GM19099 (cell line): ENCODE results near the gene SMURF1.

Experiments used
- POLR2A ChIP-seq: IDR thresholded peaks from 3 replicates; pipeline ENCODE4 v1.6.1; 2011; ENCODE audit warnings: low read depth; ENCODE audit not compliant: insufficient read length; ENCODE audit errors: extremely low read depth

Gene SMURF1

DNA sequence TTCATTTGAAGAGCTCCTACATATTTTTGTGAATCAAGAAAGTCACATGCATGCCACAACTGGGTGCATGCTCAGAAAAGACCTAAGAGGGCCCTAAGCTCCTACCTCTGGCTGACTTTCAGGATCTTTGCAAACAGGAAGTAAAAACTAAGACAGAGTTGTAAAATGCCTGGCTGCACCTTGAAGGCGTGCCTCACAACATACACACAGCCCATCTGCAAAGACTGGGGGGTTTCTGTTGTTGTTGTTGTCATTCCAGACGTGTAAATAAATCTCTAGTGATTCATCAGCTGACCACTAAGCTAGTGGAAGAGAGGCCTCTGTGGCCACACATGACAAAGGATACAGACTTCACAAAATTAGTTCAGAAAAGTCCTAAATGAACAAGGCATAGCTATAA is 31.8 kb downstream of the SMURF1 start:
- TF ChIP-seq POLR2A, result no peak

GRCh38 chr7:99111591-99111990 is 32.3 kb downstream of the SMURF1 start:
- TF ChIP-seq POLR2A, result no peak

DNA sequence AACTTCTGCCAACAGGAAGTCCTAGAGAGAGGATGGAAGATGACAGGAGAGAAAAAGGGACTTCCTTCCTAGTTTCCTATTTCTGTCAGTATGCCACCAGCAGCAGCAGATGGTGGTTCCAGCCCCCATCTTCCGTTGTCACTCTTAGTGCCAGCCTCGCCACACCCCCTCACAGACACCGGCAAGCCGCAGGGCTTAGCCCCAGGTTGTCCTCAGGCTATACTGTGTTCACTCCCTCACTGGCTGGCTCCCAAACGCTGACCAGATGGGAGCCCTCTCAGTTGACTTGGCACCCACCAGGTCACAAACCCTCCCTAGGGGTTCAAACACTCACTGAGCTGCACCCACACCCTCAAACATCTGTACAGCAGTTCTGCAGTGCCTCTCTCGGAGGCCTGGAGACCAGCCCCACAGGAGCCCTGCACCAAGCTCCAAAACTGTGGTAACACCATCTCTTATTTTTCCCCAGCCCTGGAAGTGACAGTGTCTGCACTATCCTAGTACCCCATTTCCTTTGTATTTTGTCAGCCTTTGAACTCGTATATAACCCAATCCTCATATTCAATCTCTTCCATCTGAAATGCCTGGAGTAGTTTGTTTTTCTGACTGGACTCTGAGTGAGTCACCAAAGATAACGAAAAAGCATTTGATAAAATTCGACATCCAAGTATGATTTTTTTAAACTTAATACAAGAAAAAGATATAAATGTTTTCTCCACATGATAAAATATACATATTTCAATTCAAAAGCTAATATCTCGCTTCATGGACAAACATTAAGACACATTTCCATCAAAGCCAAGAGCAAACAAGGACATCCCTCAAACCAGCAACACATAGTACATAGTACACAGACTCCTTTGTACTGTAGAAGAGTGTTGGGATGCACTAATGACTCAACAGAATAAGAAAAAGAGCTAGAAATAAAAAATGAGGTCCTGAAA is 34.5 kb downstream of the SMURF1 start:
- no peak for TF ChIP-seq POLR2A

DNA sequence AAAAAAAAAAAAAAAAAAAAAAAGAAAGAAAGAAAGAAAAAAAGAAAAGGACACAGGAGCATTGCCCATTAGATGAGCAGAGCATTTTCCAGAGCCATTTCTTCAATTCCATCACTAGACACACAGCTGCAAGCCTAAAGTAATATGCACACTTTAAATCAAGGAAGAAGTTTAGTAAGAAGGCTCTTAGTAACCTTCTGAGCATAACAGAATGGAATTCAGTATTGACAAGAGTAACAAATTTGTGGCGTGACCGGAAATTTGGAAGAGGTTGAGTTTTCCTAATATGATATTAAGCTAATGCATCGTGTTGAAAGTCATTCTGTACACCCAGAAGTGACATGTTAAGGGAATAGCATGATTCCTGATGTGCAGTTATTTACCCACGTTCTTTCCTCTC is 35.3 kb downstream of the SMURF1 start:
- TF ChIP-seq POLR2A, result no peak

DNA sequence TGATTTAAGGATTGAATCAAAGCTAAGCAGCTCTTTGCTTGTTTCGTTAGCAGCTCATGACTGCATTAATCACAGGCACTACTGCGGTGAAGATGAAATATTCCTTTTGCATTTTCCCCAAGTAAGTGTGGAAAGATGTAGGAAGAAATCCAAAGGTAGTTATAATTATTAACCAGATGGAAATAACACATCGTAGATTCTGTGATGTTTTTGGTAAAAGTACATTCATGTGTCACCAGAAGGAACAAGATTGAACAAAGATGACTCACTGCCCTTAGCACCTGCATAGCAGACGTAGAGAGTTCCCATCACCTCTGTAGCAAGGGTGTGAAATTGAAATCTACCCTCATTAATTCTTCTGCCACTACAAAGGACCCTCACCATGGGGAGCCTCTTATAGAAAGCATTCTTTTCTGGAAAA is 37.1 kb downstream of the SMURF1 start:
- TF ChIP-seq POLR2A, result no peak

DNA sequence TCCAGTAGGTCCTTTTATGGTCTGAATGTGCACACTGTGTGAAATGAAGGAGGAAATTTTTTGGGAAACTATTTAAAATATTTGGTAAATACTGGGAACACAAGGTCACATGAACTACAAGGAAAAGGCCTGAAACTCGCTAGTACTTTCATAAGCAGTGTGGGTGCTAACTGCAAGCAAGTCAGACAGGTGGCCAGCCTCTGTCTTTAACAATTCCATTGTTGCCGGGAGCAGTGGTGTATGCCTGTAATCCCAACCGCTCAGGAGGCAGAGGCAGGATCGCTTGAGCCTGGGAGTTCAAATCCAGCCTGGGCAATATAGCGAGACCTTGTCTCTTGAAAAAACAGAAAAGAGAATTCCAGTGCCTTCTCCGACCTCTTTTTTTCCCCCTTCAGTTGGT is 37.5 kb downstream of the SMURF1 start:
- TF ChIP-seq POLR2A, result no peak

GRCh38 chr7:99105756-99106155 is 38.2 kb downstream of the SMURF1 start:
- no peak for TF ChIP-seq POLR2A

GRCh38 chr7:99104631-99105030 is 39.3 kb downstream of the SMURF1 start:
- TF ChIP-seq POLR2A, result no peak

DNA sequence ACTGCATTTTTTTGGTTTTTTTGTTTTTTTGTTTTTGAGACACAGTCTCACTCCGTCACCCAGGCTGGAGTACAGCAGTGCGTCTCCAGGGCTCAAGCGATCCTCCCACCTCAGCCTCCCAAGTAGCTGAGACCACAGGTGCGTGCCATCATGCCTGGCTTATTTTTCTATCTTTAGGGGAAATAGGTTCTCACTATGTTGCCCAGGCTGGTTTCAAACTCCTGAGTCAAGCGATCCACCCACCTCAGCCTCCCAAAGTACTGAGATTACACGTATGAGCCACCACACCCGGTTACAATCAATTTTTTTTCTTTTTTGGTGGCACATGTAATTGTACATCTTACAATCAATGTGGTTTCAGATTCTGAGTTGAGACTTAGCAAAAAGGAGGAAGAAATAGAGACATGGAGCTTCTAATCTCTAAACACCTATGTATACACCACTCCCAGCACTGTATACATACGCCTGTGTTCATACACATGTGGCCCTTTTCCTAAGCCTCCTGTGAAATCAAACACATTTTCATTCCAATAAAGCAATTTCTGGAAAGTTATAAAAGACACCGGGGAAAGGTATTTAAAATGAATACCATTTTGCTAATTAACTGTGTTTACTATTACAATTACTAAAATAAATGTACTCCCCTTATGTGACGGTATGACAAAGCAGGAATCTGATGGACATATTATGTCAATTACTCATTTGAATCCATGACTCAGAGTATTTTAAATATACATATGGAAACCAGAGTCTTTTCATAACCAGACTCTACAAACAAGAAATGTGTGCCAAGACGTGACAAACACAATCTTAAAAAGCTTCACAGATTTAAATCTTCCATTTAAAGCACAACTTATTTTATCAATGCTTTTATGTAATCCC is 40.9 kb downstream of the SMURF1 start:
- no peak for TF ChIP-seq POLR2A

DNA sequence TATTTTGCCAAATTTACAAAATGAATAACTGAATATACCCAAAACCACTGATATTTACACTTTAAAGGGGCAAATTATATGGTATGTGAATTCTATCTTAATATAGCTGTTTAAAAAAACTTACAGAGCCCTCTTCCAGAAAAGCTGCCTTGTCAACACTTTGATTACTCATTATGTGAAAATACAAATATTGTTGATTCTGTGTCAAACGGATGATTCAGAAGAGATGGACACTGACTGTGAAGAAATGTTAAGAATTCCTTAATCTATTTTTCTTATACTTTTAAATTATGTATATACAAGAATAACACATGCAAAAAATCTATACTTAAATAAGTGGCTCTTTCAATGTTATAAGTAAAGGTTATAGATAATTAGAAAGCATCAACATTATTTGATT is 41.5 kb downstream of the SMURF1 start:
- no peak for TF ChIP-seq POLR2A

DNA sequence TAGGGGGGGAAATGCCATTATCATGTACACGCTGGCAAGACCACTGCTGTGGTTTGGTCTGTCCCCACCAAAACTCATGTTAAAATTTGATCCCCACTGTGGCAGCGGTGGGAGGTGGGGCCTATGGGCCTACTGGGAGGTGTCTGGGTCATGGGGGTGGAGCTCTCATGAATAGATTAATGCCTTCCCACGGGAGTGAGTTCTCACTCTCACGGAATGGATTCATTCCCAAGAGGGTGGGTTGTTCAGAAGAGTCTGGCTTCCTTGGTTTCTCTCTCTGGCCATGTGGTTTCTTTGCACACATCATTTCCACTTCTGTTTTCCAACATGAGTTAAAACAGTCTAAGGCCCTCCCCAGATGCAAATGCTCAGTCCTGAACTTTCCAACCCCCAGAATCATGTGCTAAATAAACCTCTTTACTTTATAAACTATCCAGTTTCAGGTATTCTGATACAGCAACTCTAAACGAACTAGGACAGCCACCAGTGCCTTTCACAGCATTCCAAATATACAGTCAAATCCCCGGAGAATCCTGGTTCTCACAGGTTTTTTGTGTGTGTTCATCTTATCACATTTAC is 44.3 kb downstream of the SMURF1 start:
- TF ChIP-seq POLR2A, result no peak

DNA sequence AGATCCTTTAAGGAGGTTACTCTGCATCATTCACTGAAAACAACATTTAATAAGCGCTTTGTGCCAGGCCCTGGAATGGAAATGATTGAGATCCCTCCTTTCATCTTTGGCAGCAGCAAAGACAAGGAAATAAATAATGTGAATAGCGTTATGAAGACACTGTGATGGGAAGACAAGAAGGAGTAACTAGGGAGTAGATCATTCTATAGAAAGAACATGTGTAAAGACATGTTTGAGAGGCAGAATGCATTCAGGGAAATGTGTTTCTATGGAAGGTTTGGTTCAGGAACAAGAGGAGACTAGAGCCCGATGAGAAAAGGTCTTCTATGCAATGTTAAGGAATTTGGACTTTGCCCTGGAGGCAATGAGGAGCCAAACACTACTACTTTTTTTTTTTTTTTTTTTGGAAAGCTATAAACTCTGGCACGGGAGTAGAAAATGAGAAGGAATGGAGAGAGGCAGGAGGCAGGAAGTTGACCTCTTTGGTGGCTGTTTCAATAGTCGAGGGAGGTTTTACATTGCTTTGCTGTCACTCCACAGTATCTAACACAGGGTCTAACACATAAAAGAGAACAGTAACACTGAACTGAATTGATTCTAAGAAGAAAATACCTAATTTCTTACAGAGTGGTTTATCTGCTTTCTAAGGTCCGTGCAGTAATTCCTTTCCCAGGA is 44.9 kb downstream of the SMURF1 start:
- TF ChIP-seq POLR2A, result no peak

GRCh38 chr7:99098286-99098823 is 45.6 kb downstream of the SMURF1 start:
- no peak for TF ChIP-seq POLR2A

DNA sequence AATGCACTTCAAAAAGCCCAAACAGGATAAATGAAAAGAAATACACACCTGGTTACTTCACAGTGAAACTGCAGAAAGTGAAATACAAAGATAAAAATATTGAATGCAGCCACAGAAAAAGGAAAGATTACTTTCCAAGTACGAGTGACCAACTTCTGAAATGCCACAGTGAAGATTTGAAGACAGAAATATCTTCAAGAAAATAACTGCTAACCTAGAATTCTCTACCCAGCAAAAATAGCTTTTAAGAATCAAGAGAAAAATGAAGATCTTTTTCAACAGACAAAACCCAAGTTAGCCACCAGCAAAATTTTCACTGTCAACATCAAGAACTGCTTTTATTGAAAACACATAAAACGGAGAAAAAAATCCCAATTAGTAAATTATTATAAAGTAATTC is 46.2 kb downstream of the SMURF1 start:
- no peak for TF ChIP-seq POLR2A
